Left lobe of liver (tissue), 2 donors: ENCODE measurements around the gene PDIA5. TPM values are rescaled to one million over a fixed set of nuclear protein-coding genes. Genes with fewer than 3 reads are reported as not detected.

Experiments
- ATAC-seq: fragments of 200-7000 bp; cut with Tn5 transposase; one replicate; pipeline ENCODE4 v1.9.1; 2020; ENCODE audit warnings: mild to moderate bottlenecking, moderate library complexity
- DNase-seq: peaks from one replicate; pipeline ENCODE4 v3.0.0-alpha.2; 2020; ENCODE audit warnings: low spot score
- total RNA-seq: library from RNA; stranded (reverse); gene quantifications from one replicate; pipeline ENCODE4 v1.2.1, GENCODE V29; 2021
- donor health status: DM: no; HTN: no; CAD: no; lungs with moderate emphysema.
- donor health status: DM: no; HTN: yes; CAD: no.

PDIA5 gene
- total RNA-seq, 1 donor from 2014 or later, result 55.0 TPM

GRCh38 chr3:123070510-123070909 lies 3.7 kb downstream of the PDIA5 start:
- ATAC-seq (peak; percentile 60), DNase-seq (peak; percentile 93)

GRCh38 chr3:123071146-123071545 lies 4.3 kb downstream of the PDIA5 start:
- ATAC-seq (no peak), DNase-seq (no peak)

- DNase-seq (no peak), ATAC-seq (no peak)
Observed at GRCh38 chr3:123071581-123071980, 4.8 kb downstream of the PDIA5 start.

GRCh38 chr3:123072152-123072551 lies 5.3 kb downstream of the PDIA5 start:
- ATAC-seq, result no peak

GRCh38 chr3:123072564-123072963 lies 5.7 kb downstream of the PDIA5 start:
- no peak for ATAC-seq
- no peak for DNase-seq

More at GRCh38 chr3:123072152-123072551, 5.3 kb downstream of the PDIA5 start:
- DNase-seq, result no peak

GRCh38 chr3:123075359-123075758 lies 8.5 kb downstream of the PDIA5 start:
- no peak for ATAC-seq
- DNase-seq, result no peak

- DNase-seq, result no peak
- no peak for ATAC-seq
Observed at GRCh38 chr3:123076112-123076495, 9.3 kb downstream of the PDIA5 start.

- ATAC-seq (peak; percentile 67), DNase-seq (peak; percentile 85)
Observed at GRCh38 chr3:123076496-123077418, 9.9 kb downstream of the PDIA5 start.

GRCh38 chr3:123078101-123078500 lies 11.3 kb downstream of the PDIA5 start:
- DNase-seq, result no peak
- ATAC-seq, result peak; percentile 66

- no peak for ATAC-seq
Observed at GRCh38 chr3:123080864-123081562, 14.2 kb downstream of the PDIA5 start.

GRCh38 chr3:123081718-123082369 lies 15.0 kb downstream of the PDIA5 start:
- ATAC-seq, result no peak

More at GRCh38 chr3:123080864-123081562, 14.2 kb downstream of the PDIA5 start:
- DNase-seq, result no peak

GRCh38 chr3:123082370-123083065 lies 15.7 kb downstream of the PDIA5 start:
- no peak for DNase-seq
- no peak for ATAC-seq

More at GRCh38 chr3:123081718-123082369, 15.0 kb downstream of the PDIA5 start:
- DNase-seq, result no peak

- DNase-seq (no peak), ATAC-seq (no peak)
Observed at GRCh38 chr3:123083383-123084124, 16.7 kb downstream of the PDIA5 start.

- peak; percentile 49 for ATAC-seq
- DNase-seq, result peak; percentile 70
Observed at GRCh38 chr3:123084192-123084591, 17.4 kb downstream of the PDIA5 start.

- DNase-seq (peak; percentile 83), ATAC-seq (peak; percentile 59)
Observed at GRCh38 chr3:123084738-123085237, 18.0 kb downstream of the PDIA5 start.

- DNase-seq, result peak; percentile 85
- peak; percentile 65 for ATAC-seq
Observed at GRCh38 chr3:123085293-123085931, 18.6 kb downstream of the PDIA5 start.

- DNase-seq (no peak), ATAC-seq (no peak)
Observed at GRCh38 chr3:123085932-123086627, 19.3 kb downstream of the PDIA5 start.

GRCh38 chr3:123088387-123088786 lies 21.6 kb downstream of the PDIA5 start:
- no peak for ATAC-seq
- DNase-seq, result no peak
